ENCODE results near the gene SIX5. TPM values are rescaled to one million over a fixed set of nuclear protein-coding genes. Genes with fewer than 3 reads are reported as not detected.

Gene SIX5
- polyA plus RNA-seq, 2 of the 4 experiments (the other 2 are of a cell fraction) = 8.9 to 24.7 TPM

DNA sequence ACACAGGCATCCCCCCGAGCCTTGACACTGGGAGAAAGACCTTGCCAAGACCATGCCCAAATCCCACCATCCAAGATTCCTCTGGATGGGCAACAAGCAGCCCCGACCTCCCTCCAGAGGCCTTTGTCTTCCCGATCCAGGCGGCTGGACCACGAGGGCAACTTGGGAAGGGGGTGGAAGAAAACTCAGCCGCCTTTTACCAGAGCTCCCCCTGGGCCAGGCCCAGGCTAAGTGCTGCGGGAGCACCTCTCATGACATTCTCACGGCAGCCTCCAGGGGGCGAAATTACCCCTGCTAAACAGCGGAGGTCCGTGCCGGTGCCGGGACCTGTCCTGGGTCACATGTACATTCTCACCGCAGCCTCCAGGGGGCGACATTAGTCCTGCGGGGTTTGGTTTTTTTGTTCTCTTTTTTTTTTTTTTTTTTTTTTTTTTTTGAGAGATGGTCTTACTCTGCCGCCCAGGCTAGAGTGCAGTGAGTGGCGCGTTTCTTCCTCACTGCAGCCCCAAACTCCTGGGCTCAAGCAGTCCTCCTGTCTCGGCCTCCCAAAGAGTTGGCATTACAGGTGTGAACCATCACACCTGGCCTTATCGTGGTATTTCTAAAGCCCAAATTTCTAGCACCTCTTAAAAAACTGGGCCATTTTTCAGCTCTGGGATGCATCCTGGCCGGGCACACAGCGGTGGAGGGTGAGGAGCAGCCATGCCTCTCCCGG lies 48.1 kb upstream of the SIX5 start (continued):
- TF ChIP-seq CBX8 (IDR thresholded peaks at IDR 0.05) (no peak), ZNF302 (CRISPR knock-in tag; IDR thresholded peaks at IDR 0.05) (no peak), HOXB5 (CRISPR knock-in tag; IDR thresholded peaks at IDR 0.05) (no peak), JUN (IDR thresholded peaks at IDR 0.05) (no peak; a peak in 1 of 5 replicates), ESRRA (IDR thresholded peaks at IDR 0.05; ENCODE audit: borderline replicate concordance, low read length) (0 out of 2 replicates have a peak, but pooled peaks have one; percentile 35), KDM1A (IDR thresholded peaks at IDR 0.05; ENCODE audit: low read depth) (no peak), RAD21 (conservative IDR thresholded peaks at IDR 0.05 in 1 of 2, IDR thresholded peaks at IDR 0.05 in 1 of 2) (peak; percentile 80 to 85), CEBPB (IDR thresholded peaks at IDR 0.05) (no peak), FOSB (CRISPR knock-in tag; IDR thresholded peaks at IDR 0.05) (no peak), POLR2A (IDR thresholded peaks at IDR 0.05; ENCODE audit: low read length) (no peak), POLR2AphosphoS2 (conservative IDR thresholded peaks at IDR 0.05; ENCODE audit: low read length) (no peak), HOXA7 (CRISPR knock-in tag; IDR thresholded peaks at IDR 0.05) (no peak), ZFP36 (IDR thresholded peaks at IDR 0.05; ENCODE audit: borderline replicate concordance, partially characterized antibody) (no peak), RARB (CRISPR knock-in tag; IDR thresholded peaks at IDR 0.05) (no peak), FOSL2 (IDR thresholded peaks at IDR 0.05) (no peak), FOSL2 (CRISPR knock-in tag; IDR thresholded peaks at IDR 0.05) (no peak), RNF2 (IDR thresholded peaks at IDR 0.05; ENCODE audit: borderline replicate concordance, low read depth) (no peak), NFE2L2 (conservative IDR thresholded peaks at IDR 0.05; ENCODE audit: low read length) (no peak), TP53 (CRISPR knock-in tag; IDR thresholded peaks at IDR 0.05) (0 out of 2 replicates have a peak, but pooled peaks have one; percentile 44), HEYL (CRISPR knock-in tag; IDR thresholded peaks at IDR 0.05) (no peak), SREBF2 (IDR thresholded peaks at IDR 0.05) (no peak)
- TF ChIP-seq, protein P1, sequence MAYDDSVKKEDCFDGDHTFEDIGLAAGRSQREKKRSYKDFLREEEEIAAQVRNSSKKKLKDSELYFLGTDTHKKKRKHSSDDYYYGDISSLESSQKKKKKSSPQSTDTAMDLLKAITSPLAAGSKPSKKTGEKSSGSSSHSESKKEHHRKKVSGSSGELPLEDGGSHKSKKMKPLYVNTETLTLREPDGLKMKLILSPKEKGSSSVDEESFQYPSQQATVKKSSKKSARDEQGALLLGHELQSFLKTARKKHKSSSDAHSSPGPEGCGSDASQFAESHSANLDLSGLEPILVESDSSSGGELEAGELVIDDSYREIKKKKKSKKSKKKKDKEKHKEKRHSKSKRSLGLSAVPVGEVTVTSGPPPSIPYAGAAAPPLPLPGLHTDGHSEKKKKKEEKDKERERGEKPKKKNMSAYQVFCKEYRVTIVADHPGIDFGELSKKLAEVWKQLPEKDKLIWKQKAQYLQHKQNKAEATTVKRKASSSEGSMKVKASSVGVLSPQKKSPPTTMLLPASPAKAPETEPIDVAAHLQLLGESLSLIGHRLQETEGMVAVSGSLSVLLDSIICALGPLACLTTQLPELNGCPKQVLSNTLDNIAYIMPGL (CRISPR knock-in tag; IDR thresholded peaks at IDR 0.05; ENCODE audit: borderline replicate concordance) = no peak
- TF ChIP-seq, protein P2, sequence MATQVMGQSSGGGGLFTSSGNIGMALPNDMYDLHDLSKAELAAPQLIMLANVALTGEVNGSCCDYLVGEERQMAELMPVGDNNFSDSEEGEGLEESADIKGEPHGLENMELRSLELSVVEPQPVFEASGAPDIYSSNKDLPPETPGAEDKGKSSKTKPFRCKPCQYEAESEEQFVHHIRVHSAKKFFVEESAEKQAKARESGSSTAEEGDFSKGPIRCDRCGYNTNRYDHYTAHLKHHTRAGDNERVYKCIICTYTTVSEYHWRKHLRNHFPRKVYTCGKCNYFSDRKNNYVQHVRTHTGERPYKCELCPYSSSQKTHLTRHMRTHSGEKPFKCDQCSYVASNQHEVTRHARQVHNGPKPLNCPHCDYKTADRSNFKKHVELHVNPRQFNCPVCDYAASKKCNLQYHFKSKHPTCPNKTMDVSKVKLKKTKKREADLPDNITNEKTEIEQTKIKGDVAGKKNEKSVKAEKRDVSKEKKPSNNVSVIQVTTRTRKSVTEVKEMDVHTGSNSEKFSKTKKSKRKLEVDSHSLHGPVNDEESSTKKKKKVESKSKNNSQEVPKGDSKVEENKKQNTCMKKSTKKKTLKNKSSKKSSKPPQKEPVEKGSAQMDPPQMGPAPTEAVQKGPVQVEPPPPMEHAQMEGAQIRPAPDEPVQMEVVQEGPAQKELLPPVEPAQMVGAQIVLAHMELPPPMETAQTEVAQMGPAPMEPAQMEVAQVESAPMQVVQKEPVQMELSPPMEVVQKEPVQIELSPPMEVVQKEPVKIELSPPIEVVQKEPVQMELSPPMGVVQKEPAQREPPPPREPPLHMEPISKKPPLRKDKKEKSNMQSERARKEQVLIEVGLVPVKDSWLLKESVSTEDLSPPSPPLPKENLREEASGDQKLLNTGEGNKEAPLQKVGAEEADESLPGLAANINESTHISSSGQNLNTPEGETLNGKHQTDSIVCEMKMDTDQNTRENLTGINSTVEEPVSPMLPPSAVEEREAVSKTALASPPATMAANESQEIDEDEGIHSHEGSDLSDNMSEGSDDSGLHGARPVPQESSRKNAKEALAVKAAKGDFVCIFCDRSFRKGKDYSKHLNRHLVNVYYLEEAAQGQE (IDR thresholded peaks at IDR 0.05) = no peak
- TF ChIP-seq, protein P3, sequence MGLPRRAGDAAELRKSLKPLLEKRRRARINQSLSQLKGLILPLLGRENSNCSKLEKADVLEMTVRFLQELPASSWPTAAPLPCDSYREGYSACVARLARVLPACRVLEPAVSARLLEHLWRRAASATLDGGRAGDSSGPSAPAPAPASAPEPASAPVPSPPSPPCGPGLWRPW (IDR thresholded peaks at IDR 0.05) = no peak
- TF ChIP-seq, protein P4, sequence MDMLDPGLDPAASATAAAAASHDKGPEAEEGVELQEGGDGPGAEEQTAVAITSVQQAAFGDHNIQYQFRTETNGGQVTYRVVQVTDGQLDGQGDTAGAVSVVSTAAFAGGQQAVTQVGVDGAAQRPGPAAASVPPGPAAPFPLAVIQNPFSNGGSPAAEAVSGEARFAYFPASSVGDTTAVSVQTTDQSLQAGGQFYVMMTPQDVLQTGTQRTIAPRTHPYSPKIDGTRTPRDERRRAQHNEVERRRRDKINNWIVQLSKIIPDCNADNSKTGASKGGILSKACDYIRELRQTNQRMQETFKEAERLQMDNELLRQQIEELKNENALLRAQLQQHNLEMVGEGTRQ (IDR thresholded peaks at IDR 0.05) = peak; percentile 76
- TF ChIP-seq, protein P5, sequence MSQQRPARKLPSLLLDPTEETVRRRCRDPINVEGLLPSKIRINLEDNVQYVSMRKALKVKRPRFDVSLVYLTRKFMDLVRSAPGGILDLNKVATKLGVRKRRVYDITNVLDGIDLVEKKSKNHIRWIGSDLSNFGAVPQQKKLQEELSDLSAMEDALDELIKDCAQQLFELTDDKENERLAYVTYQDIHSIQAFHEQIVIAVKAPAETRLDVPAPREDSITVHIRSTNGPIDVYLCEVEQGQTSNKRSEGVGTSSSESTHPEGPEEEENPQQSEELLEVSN (IDR thresholded peaks at IDR 0.05; ENCODE audit: borderline replicate concordance, low read depth) = 0 out of 2 replicates have a peak, but pooled peaks have one; percentile 20
- TF ChIP-seq, protein P6, sequence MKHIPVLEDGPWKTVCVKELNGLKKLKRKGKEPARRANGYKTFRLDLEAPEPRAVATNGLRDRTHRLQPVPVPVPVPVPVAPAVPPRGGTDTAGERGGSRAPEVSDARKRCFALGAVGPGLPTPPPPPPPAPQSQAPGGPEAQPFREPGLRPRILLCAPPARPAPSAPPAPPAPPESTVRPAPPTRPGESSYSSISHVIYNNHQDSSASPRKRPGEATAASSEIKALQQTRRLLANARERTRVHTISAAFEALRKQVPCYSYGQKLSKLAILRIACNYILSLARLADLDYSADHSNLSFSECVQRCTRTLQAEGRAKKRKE (CRISPR knock-in tag; IDR thresholded peaks at IDR 0.05; ENCODE audit: low read depth) = no peak
- TF ChIP-seq, protein P7, sequence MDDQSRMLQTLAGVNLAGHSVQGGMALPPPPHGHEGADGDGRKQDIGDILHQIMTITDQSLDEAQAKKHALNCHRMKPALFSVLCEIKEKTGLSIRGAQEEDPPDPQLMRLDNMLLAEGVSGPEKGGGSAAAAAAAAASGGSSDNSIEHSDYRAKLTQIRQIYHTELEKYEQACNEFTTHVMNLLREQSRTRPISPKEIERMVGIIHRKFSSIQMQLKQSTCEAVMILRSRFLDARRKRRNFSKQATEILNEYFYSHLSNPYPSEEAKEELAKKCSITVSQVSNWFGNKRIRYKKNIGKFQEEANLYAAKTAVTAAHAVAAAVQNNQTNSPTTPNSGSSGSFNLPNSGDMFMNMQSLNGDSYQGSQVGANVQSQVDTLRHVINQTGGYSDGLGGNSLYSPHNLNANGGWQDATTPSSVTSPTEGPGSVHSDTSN (IDR thresholded peaks at IDR 0.05) = no peak

Data from A549 (cell line).